GM10266 (cell line): Measurements from ENCODE around the gene SMIM13.

Experiments used
- DNase-seq: peaks from one replicate; pipeline ENCODE4 v3.0.0; 2012; ENCODE audit errors: extremely low spot score
- CTCF ChIP-seq: IDR thresholded peaks from 2 replicates; pipeline ENCODE4 v1.5.1; 2012; ENCODE audit warnings: mild to moderate bottlenecking, low read depth; ENCODE audit not compliant: control insufficient read depth, insufficient read depth; ENCODE audit errors: missing control alignments

The SMIM13 gene

GRCh38 chr6:11144393-11144851 is 50.8 kb downstream of the SMIM13 start:
- DNase-seq: peak; percentile 76
- TF ChIP-seq CTCF: peak; percentile 99

GRCh38 chr6:11146117-11146826 is 52.6 kb downstream of the SMIM13 start:
- no peak for DNase-seq
- TF ChIP-seq CTCF: no peak

GRCh38 chr6:11149551-11149950 is 55.9 kb downstream of the SMIM13 start:
- TF ChIP-seq CTCF: no peak
- DNase-seq: no peak

- TF ChIP-seq CTCF: no peak
- DNase-seq: no peak
Measured at GRCh38 chr6:11151488-11151887, 57.9 kb downstream of the SMIM13 start.

- DNase-seq: no peak
- TF ChIP-seq CTCF: no peak
Measured at GRCh38 chr6:11152581-11152980, 58.9 kb downstream of the SMIM13 start.

GRCh38 chr6:11153447-11153846 is 59.8 kb downstream of the SMIM13 start:
- TF ChIP-seq CTCF: no peak
- DNase-seq: no peak

GRCh38 chr6:11155589-11155988 is 62.0 kb downstream of the SMIM13 start:
- no peak for DNase-seq
- TF ChIP-seq CTCF: no peak
